Measurements from ENCODE around the gene RNF43. TPM values are rescaled to one million over a fixed set of nuclear protein-coding genes. Genes with fewer than 3 reads are reported as not detected.

The RNF43 gene
- total and polyA plus RNA-seq, 4 donors = 4.1 to 8.4 (median 5.1) TPM

DNA sequence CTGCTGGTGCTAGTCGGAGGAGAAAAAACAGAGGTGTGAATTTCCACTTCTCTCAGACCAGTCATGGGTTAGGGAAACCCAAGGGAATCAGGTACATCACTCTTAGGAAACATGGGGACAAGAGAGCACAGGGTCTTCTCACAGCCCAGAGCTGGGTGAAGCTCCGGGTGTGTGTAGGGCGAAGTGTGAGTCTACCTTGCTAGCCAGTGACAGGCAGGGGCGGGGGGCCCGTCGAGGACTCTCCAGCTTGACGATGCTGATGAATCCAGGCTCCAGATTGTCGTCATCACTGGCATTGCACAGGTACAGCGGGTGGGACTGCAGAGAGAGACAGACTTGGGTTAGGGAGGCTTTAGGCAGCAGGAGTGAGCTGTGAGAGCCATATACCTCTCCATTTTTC is 46.6 kb downstream of the RNF43 start:
- no peaks in the 10 kb centered on the region for H3K27me3 ChIP-seq (ENCODE audit: control insufficient read depth in 4 of 4, insufficient read depth in 4 of 4, low read length in 3 of 4)
- no peak overlapping the region for H3K9ac ChIP-seq (ENCODE audit: low read depth in 1 of 2, low read length in 2 of 2)
- H3K27ac ChIP-seq (ENCODE audit: low read depth in 1 of 2, low read length in 2 of 2) = no peak overlapping the region
- no peaks in the 10 kb centered on the region for H3K9me3 ChIP-seq (ENCODE audit: control insufficient read depth in 4 of 4, low read length in 3 of 4)
- H3K36me3 ChIP-seq (ENCODE audit: control insufficient read depth in 4 of 4, insufficient read depth in 3 of 4, low read depth in 1 of 4, low read length in 3 of 4) = no peaks in the 10 kb centered on the region
- peaks cover 7 to 46% (median 29%) of the 10 kb centered on the region in 4 donors for H3K4me1 ChIP-seq (ENCODE audit: control insufficient read depth in 4 of 4, insufficient read depth in 4 of 4, low read length in 3 of 4)
- 85% methylated on average over 9 of the region's 9 CpGs for WGBS
- H3K4me3 ChIP-seq (ENCODE audit: low read depth in 1 of 3, low read length in 3 of 3) = no peak overlapping the region
- TF ChIP-seq, protein P1, sequence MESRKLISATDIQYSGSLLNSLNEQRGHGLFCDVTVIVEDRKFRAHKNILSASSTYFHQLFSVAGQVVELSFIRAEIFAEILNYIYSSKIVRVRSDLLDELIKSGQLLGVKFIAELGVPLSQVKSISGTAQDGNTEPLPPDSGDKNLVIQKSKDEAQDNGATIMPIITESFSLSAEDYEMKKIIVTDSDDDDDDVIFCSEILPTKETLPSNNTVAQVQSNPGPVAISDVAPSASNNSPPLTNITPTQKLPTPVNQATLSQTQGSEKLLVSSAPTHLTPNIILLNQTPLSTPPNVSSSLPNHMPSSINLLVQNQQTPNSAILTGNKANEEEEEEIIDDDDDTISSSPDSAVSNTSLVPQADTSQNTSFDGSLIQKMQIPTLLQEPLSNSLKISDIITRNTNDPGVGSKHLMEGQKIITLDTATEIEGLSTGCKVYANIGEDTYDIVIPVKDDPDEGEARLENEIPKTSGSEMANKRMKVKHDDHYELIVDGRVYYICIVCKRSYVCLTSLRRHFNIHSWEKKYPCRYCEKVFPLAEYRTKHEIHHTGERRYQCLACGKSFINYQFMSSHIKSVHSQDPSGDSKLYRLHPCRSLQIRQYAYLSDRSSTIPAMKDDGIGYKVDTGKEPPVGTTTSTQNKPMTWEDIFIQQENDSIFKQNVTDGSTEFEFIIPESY (IDR thresholded peaks at IDR 0.05) = no peak
- TF ChIP-seq FOXA1 (IDR thresholded peaks at IDR 0.05) (no peak), GABPA (IDR thresholded peaks at IDR 0.05 in 1 of 2, conservative IDR thresholded peaks at IDR 0.05 in 1 of 2) (no peak)
- DNase-seq (ENCODE audit: low spot score) = no peak

DNA sequence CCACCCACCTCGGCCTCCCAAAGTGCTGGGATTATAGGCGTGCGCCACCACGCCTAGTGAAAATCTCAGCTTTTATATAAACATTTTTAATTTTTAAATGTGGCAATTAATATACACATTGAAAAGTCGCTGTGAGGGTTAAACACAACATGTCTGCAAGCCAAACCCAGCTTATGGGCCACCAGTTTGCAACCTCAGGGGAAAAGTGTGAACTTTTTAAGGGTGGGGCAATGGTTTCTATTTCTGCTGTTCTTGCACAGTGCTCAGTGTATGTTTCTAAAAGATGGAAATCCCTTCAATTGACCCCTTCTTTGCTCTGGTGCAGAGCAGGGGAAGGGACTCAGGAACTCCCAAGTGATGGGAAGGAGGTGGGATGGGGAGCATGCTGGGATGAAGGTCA is 47.0 kb downstream of the RNF43 start:
- Histone ChIP-seq H3K4me1 (ENCODE audit: control insufficient read depth in 4 of 4, insufficient read depth in 4 of 4, low read length in 3 of 4) (peaks cover 7 to 48% (median 32%) of the 10 kb centered on the region in 4 donors), H3K36me3 (ENCODE audit: control insufficient read depth in 4 of 4, insufficient read depth in 3 of 4, low read depth in 1 of 4, low read length in 3 of 4) (no peaks in the 10 kb centered on the region), H3K9me3 (ENCODE audit: control insufficient read depth in 4 of 4, low read length in 3 of 4) (no peaks in the 10 kb centered on the region), H3K4me3 (ENCODE audit: low read depth in 1 of 3, low read length in 3 of 3) (no peak overlapping the region), H3K27me3 (ENCODE audit: control insufficient read depth in 4 of 4, insufficient read depth in 4 of 4, low read length in 3 of 4) (no peaks in the 10 kb centered on the region), H3K27ac (ENCODE audit: low read depth in 1 of 2, low read length in 2 of 2) (no peak overlapping the region), H3K9ac (ENCODE audit: low read depth in 1 of 2, low read length in 2 of 2) (no peak overlapping the region)
- no peak for DNase-seq (ENCODE audit: low spot score)
- TF ChIP-seq TAF1 (conservative IDR thresholded peaks at IDR 0.05) (no peak), FOXA1 (IDR thresholded peaks at IDR 0.05) (no peak), JUND (IDR thresholded peaks at IDR 0.05) (no peak), HNF4G (IDR thresholded peaks at IDR 0.05) (no peak), RAD21 (IDR thresholded peaks at IDR 0.05) (no peak), NR2F2 (IDR thresholded peaks at IDR 0.05) (no peak), SP1 (IDR thresholded peaks at IDR 0.05) (no peak), EGR1 (IDR thresholded peaks at IDR 0.05; ENCODE audit: low read depth in 2 of 2) (no peak), RXRA (IDR thresholded peaks at IDR 0.05) (no peak), YY1 (IDR thresholded peaks at IDR 0.05) (no peak), HNF4A (conservative IDR thresholded peaks at IDR 0.05) (no peak), FOXA2 (IDR thresholded peaks at IDR 0.05) (no peak), GABPA (IDR thresholded peaks at IDR 0.05 in 1 of 2, conservative IDR thresholded peaks at IDR 0.05 in 1 of 2) (no peak)
- TF ChIP-seq, protein P2, sequence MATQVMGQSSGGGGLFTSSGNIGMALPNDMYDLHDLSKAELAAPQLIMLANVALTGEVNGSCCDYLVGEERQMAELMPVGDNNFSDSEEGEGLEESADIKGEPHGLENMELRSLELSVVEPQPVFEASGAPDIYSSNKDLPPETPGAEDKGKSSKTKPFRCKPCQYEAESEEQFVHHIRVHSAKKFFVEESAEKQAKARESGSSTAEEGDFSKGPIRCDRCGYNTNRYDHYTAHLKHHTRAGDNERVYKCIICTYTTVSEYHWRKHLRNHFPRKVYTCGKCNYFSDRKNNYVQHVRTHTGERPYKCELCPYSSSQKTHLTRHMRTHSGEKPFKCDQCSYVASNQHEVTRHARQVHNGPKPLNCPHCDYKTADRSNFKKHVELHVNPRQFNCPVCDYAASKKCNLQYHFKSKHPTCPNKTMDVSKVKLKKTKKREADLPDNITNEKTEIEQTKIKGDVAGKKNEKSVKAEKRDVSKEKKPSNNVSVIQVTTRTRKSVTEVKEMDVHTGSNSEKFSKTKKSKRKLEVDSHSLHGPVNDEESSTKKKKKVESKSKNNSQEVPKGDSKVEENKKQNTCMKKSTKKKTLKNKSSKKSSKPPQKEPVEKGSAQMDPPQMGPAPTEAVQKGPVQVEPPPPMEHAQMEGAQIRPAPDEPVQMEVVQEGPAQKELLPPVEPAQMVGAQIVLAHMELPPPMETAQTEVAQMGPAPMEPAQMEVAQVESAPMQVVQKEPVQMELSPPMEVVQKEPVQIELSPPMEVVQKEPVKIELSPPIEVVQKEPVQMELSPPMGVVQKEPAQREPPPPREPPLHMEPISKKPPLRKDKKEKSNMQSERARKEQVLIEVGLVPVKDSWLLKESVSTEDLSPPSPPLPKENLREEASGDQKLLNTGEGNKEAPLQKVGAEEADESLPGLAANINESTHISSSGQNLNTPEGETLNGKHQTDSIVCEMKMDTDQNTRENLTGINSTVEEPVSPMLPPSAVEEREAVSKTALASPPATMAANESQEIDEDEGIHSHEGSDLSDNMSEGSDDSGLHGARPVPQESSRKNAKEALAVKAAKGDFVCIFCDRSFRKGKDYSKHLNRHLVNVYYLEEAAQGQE (IDR thresholded peaks at IDR 0.05) = no peak
- TF ChIP-seq, protein P3, sequence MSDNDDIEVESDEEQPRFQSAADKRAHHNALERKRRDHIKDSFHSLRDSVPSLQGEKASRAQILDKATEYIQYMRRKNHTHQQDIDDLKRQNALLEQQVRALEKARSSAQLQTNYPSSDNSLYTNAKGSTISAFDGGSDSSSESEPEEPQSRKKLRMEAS (IDR thresholded peaks at IDR 0.05) = no peak
- TF ChIP-seq, protein P4, sequence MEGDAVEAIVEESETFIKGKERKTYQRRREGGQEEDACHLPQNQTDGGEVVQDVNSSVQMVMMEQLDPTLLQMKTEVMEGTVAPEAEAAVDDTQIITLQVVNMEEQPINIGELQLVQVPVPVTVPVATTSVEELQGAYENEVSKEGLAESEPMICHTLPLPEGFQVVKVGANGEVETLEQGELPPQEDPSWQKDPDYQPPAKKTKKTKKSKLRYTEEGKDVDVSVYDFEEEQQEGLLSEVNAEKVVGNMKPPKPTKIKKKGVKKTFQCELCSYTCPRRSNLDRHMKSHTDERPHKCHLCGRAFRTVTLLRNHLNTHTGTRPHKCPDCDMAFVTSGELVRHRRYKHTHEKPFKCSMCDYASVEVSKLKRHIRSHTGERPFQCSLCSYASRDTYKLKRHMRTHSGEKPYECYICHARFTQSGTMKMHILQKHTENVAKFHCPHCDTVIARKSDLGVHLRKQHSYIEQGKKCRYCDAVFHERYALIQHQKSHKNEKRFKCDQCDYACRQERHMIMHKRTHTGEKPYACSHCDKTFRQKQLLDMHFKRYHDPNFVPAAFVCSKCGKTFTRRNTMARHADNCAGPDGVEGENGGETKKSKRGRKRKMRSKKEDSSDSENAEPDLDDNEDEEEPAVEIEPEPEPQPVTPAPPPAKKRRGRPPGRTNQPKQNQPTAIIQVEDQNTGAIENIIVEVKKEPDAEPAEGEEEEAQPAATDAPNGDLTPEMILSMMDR (IDR thresholded peaks at IDR 0.05; ENCODE audit: low read depth, low read length, missing input control) = no peak
- TF ChIP-seq, protein P5, sequence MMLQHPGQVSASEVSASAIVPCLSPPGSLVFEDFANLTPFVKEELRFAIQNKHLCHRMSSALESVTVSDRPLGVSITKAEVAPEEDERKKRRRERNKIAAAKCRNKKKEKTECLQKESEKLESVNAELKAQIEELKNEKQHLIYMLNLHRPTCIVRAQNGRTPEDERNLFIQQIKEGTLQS (IDR thresholded peaks at IDR 0.05) = no peak
- TF ChIP-seq, protein P1 (IDR thresholded peaks at IDR 0.05) = no peak
- 86% methylated on average over 5 of the region's 5 CpGs for WGBS
